ENCODE results near the gene OTOG. TPM values are rescaled to one million over a fixed set of nuclear protein-coding genes. Genes with fewer than 3 reads are reported as not detected.

The OTOG gene
- total RNA-seq, 2 donors from 2014 or later: not detected

GRCh38 chr11:17637901-17638300, 90.8 kb downstream of the OTOG start:
- DNase-seq (ENCODE audit: low spot score in 2 of 2): no peak
- Mint-ChIP-seq H3K36me3 (no peaks in the 10 kb centered on the region), H3K9me3 (no peaks in the 10 kb centered on the region), H3K27ac (no peak overlapping the region)
- no peak for ATAC-seq

DNA sequence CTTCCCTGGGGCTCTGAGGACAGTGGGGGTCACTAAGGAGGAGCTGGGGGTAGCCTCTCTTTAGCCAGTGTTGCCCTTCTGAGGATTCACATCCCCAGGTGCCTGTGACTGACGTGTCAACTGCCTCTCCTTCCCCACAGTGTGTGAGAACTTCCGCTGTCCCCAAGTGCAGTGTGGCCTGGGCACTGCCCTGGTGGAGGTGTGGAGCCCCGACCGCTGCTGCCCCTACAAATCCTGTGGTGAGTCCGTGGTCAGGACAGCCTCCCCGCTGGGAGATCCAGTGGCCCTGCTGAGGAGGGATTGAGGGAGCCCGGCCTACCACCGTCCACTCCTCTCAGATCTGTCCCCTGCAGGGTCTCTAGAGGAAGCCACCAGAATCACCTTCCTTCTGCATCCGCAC, 91.3 kb downstream of the OTOG start:
- H3K9me3 Mint-ChIP-seq: no peaks in the 10 kb centered on the region
- no peak for ATAC-seq
- DNase-seq (ENCODE audit: low spot score in 2 of 2): no peak
- no peaks in the 10 kb centered on the region for H3K36me3 Mint-ChIP-seq
- no peak overlapping the region for H3K27ac Mint-ChIP-seq

DNA sequence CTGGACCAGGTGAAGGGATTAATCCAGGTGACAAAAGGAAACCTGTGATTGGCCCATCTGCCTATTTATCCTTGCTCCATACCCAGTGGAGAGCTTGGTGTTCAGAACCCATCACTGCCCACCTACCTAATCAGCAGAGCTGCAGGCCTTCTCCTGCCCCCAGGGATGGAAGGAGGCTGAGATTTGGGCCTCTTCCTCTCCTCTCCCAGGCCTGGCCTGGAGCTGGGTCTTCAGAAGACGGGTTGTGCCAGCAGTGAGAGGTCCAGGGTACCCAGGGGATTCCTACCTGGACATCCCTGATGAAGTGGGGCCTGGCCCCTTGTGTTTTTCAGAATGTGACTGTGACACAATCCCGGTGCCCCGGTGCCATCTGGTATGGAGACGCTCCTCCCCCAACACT, 92.0 kb downstream of the OTOG start:
- no peak for ATAC-seq
- Mint-ChIP-seq H3K9me3 (no peaks in the 10 kb centered on the region), H3K36me3 (no peaks in the 10 kb centered on the region), H3K27ac (no peak overlapping the region)
- no peak for DNase-seq (ENCODE audit: low spot score in 2 of 2)

DNA sequence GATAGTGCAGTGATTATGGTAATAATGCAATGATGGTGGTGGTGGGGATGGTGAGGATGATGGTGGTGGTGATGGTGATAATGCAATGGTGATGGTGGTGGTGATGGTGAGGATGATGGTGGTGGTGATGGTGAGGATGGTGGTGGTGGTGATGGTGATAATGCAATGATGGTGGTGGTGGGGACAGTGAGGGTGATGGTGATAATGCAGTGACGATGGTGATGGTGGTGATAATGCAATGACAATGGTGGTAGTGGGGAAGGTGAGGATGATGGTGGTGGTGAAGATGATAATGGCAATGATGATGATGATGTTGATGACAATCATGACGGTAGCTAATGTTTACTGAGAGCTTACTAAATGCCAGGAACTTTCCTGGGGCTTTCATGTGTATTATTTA, 92.7 kb downstream of the OTOG start:
- H3K27ac Mint-ChIP-seq: no peak overlapping the region
- H3K36me3 Mint-ChIP-seq: no peaks in the 10 kb centered on the region
- no peak for DNase-seq (ENCODE audit: low spot score in 2 of 2)
- ATAC-seq: no peak
- no peaks in the 10 kb centered on the region for H3K9me3 Mint-ChIP-seq

- Mint-ChIP-seq H3K27ac (no peak overlapping the region), H3K9me3 (no peaks in the 10 kb centered on the region), H3K36me3 (no peaks in the 10 kb centered on the region)
- ATAC-seq (no peak), DNase-seq (ENCODE audit: low spot score in 2 of 2) (no peak)
Measured at GRCh38 chr11:17640493-17641164, 93.6 kb downstream of the OTOG start.

GRCh38 chr11:17641792-17642350, 94.8 kb downstream of the OTOG start:
- no peaks in the 10 kb centered on the region for H3K9me3 Mint-ChIP-seq
- no peak for DNase-seq (ENCODE audit: low spot score in 2 of 2)
- H3K36me3 Mint-ChIP-seq: no peaks in the 10 kb centered on the region
- no peak overlapping the region for H3K27ac Mint-ChIP-seq
- no peak for ATAC-seq

GRCh38 chr11:17642370-17642769, 95.3 kb downstream of the OTOG start:
- DNase-seq (ENCODE audit: low spot score in 2 of 2): no peak
- ATAC-seq: no peak
- H3K9me3 Mint-ChIP-seq: no peaks in the 10 kb centered on the region

DNA sequence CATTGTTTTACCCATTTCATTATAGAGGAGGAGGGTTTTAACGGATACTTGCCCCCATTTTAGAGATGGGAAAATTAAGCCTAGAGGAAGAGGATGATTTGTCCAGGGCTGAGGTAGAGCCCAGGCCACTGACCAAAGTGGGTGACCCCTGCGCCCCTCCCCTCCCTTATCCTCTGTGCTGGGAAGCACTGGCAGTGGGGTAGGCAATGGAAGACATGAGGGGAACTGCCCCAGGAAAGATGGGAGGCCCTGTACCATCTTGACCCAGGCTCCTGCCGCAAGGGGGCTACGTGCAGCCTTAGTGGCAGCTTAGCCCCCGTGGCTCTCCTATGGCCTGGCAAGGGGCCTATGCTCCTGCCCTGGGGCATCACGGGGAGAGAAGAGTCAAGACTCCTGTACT, 95.9 kb downstream of the OTOG start:
- Mint-ChIP-seq H3K9me3 (no peaks in the 10 kb centered on the region), H3K36me3 (no peaks in the 10 kb centered on the region), H3K27ac (no peak overlapping the region)
- no peak for DNase-seq (ENCODE audit: low spot score in 2 of 2)
- ATAC-seq: no peak

More at GRCh38 chr11:17642370-17642769, 95.3 kb downstream of the OTOG start:
- Mint-ChIP-seq H3K27ac (no peak overlapping the region), H3K36me3 (no peaks in the 10 kb centered on the region)

GRCh38 chr11:17643506-17644405, 96.7 kb downstream of the OTOG start:
- Mint-ChIP-seq H3K27ac (no peak overlapping the region), H3K36me3 (no peaks in the 10 kb centered on the region), H3K9me3 (no peaks in the 10 kb centered on the region)
- DNase-seq (ENCODE audit: low spot score in 2 of 2): no peak
- no peak for ATAC-seq

- DNase-seq (ENCODE audit: low spot score in 2 of 2) (no peak), ATAC-seq (no peak)
- Mint-ChIP-seq H3K36me3 (no peaks in the 10 kb centered on the region), H3K27ac (no peak overlapping the region), H3K9me3 (no peaks in the 10 kb centered on the region)
Measured at GRCh38 chr11:17645190-17645970, 98.3 kb downstream of the OTOG start.

DNA sequence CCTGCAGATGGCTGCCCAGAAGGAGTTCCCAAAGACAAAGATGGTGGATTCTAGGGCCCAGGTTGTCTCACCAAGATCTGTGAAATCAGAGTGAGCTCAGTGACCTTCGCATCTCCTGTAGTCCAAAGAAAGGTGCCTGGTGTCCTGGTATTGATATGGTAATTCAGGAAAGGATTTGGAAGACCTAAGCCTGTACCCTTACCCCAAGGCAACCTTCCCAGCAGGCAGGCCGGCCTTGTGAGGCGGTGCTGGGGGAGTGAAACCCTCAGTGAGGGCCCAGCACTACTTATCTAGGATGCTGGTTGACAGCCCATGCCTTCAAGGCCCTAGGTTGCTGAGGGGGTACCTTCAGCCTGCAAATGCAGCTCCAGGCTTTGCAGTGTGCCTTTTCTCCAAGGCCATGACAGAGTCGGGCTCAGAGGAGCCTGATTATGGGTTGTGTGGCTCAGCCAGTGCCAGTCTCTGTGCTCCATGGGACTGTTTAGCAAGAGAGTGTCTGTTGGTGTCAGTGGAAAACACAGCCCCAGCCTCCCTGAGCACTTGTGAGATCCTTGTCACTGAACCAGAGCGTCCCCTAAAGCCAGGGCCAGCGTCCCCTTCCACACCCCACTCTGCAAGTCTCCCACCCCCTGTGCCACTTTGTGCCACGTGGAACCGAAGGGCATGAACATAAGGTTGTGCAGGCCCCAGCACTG, 99.5 kb downstream of the OTOG start:
- no peak for ATAC-seq
- Mint-ChIP-seq H3K9me3 (no peaks in the 10 kb centered on the region), H3K36me3 (no peaks in the 10 kb centered on the region), H3K27ac (no peak overlapping the region)
- DNase-seq (ENCODE audit: low spot score in 2 of 2): no peak

DNA sequence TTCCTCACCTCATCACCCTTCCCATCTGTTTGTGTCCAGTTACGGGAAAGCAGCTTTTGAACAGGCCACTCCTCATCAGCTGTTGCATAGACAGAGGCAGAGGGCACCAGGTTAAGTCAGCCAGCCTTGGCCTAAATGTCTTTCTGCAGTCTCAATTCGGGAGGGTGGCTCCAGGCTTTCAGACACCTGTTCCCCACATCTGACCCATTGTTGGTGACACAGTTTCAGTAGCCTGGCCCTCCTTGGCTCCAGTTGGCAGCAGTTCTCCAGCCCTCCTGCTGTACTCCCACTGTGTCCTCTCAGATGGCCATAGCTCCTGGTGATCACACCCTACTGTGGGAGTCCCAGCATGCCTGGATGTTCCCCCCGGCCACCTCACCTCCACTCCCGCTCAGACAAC, 101.5 kb downstream of the OTOG start:
- ATAC-seq (no peak), DNase-seq (ENCODE audit: low spot score in 2 of 2) (no peak)
- H3K36me3 Mint-ChIP-seq: no peaks in the 10 kb centered on the region
- no peak overlapping the region for H3K27ac Mint-ChIP-seq
- no peaks in the 10 kb centered on the region for H3K9me3 Mint-ChIP-seq

DNA sequence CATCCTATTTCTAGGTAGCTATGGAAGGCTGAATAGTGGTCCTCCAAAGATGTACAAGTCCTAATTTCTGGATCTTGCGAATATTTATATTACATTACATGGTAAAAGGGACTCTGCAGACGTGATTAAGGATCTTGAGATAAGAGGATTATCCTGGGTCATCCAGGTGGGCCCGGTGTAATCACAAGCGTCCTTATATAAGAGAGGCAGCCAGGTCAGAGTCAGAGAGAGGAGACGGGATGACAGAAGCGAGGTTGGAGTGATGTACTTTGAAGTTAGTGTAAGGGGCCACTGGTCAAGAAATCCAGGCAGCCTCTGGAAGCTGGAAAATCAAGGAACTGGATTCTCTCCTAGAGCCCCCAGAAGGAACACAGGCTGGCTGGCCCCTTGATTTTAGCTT, 102.2 kb downstream of the OTOG start:
- no peak overlapping the region for H3K27ac Mint-ChIP-seq
- DNase-seq (ENCODE audit: low spot score in 2 of 2): no peak
- no peak for ATAC-seq
- no peaks in the 10 kb centered on the region for H3K36me3 Mint-ChIP-seq
- H3K9me3 Mint-ChIP-seq: no peaks in the 10 kb centered on the region

DNA sequence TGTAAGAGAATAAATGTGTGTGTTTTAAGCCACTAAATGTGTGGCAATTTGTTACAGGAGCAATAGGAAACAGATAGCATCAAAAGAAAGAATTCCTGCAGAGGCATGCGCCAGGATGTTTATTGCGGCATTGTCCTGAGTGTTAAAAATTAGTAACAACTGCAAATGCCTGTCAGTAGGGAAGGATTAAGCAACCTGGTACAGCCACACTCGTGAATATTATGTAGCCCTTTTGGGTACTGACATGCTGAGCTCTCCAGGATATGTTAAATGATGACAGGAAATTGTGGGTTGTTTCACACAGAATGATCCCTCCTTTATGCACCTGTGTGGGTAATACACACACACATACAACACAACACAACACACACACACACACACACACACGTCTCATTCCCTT, 102.6 kb downstream of the OTOG start:
- no peak for ATAC-seq
- Mint-ChIP-seq H3K36me3 (no peaks in the 10 kb centered on the region), H3K27ac (no peak overlapping the region), H3K9me3 (no peaks in the 10 kb centered on the region)
- DNase-seq (ENCODE audit: low spot score in 2 of 2): no peak

DNA sequence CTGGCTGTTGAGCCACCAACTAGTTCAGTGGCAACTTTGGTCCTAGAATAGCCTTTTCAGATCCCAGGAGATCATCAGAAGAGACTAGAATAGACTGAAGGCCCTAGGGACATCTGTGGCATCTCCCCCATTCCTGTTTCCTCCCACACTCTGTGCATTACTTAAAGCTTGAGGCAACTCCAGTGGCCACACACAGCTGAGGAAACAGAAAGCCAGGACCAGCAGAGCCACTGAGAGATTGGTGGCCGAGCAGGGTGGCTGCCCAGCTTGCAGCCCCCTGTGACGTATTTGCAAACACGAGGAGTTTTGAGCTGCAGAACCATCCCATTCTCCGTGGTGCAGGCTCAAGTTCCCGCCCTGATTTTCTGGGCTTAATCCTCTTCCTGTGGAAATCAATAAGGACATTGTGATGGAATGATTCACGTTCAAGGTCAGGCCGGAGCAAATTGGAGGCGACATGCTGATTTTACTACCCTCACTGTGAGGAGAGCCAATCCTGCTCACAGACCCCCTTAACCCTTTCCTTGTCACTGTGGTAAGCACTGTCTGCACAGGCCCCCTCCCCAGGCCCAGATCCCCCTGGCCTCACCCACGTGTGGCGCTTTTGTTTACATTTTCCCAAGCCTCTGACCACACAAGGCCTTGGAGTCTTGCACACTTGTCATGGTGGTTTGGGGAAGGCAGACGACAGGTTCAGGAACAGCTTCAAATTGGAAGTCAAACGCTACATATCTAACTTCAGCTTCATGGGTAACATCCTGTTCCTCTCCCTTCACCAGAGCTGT, 103.3 kb downstream of the OTOG start:
- DNase-seq (ENCODE audit: low spot score in 2 of 2) (no peak), ATAC-seq (no peak)
- Mint-ChIP-seq H3K36me3 (peaks cover 0 to 4% of the 10 kb centered on the region in 2 donors), H3K27ac (no peak overlapping the region), H3K9me3 (peaks cover 0 to 4% of the 10 kb centered on the region in 2 donors)

DNA sequence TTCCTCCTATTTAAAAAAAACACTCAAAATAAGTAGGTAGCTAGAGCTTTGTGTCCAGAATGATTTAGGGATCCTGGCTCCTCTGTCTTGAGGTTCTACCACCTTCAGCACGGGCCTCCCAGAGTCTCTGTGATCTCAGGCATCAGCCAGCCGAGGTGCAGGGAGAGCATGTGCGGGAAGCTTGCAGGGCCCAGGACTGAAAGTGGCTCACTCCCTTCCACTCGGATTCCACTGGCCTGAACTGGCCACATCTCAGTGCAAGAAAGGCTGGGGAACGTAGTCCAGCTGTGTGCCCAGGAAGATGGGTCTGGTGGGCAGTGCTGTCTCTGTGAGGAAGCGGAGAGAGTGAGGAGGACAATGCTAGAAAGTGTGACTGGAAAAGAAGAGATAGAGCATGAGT, 104.0 kb downstream of the OTOG start:
- Mint-ChIP-seq H3K9me3 (peaks cover 6 to 10% of the 10 kb centered on the region in 2 donors), H3K36me3 (peaks cover 0 to 4% of the 10 kb centered on the region in 2 donors), H3K27ac (no peak overlapping the region)
- DNase-seq (ENCODE audit: low spot score in 2 of 2) (no peak), ATAC-seq (no peak)

Data from activated naive CD4-positive, alpha-beta T cell treated with anti-CD3 and anti-CD28 coated beads, Interleukin-2, amount 50 U/mL, for 72 hours (primary cell).